B cell (primary cell): Measurements from ENCODE around the gene CCDC38.

Experiments used
- EZH2 ChIP-seq: IDR thresholded peaks from 2 replicates; pipeline ENCODE4 v1.6.1; 2012; ENCODE audit warnings: borderline replicate concordance, low read depth, mild to moderate bottlenecking, moderate library complexity, low read length; ENCODE audit not compliant: insufficient read depth, poor library complexity, severe bottlenecking
- TF ChIP-seq, protein P1 (sequence below): fragments of 200-600 bp; IDR thresholded peaks from one replicate; pipeline ENCODE4 v1.8.0; 2022; ENCODE audit warnings: antibody characterized with exemption, mild to moderate bottlenecking

DNA sequence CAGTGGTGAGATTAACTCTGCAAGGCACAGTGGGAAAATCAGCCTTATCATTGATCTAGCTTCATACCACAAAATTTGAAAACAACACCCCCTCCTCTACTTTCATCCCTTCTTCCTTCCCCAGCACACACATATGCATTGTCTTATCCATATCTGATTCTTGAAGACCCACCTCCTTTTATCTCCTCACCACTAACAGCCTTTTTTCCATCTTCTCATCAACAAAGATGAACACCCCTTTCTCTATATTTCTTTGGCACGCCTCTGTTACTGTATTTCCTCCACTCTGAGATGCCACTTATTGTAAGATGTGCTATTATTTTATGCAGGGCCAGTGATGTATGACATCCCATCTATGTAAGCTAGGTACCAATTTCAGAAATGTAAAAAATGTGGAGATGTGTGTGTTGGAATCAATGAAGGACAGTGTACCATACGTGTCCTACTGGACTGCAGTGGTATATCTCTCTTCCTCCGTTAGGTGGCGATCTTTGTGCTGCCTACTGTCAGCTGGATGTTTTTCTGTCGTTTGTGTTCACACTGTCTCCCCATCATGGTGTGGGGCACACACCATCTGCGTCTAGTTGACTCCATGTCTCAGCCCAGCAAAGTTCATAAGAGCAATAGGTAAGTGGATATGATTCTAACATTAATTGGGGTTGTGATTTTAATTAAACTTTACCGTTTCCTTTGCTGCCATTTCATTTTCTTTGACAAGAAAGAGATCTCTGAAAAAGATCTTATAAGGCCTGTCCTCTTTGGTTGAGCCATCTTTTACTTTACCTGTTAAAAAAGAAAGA, 24.0 kb downstream of the CCDC38 start:
- TF ChIP-seq, protein P1, sequence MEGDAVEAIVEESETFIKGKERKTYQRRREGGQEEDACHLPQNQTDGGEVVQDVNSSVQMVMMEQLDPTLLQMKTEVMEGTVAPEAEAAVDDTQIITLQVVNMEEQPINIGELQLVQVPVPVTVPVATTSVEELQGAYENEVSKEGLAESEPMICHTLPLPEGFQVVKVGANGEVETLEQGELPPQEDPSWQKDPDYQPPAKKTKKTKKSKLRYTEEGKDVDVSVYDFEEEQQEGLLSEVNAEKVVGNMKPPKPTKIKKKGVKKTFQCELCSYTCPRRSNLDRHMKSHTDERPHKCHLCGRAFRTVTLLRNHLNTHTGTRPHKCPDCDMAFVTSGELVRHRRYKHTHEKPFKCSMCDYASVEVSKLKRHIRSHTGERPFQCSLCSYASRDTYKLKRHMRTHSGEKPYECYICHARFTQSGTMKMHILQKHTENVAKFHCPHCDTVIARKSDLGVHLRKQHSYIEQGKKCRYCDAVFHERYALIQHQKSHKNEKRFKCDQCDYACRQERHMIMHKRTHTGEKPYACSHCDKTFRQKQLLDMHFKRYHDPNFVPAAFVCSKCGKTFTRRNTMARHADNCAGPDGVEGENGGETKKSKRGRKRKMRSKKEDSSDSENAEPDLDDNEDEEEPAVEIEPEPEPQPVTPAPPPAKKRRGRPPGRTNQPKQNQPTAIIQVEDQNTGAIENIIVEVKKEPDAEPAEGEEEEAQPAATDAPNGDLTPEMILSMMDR = peak; percentile 88
- no peak for TF ChIP-seq EZH2
